Ovary (tissue), 9 donors: ENCODE results near the gene HOOK2. TPM values are rescaled to one million over a fixed set of nuclear protein-coding genes. Genes with fewer than 3 reads are reported as not detected.

Source experiments
- DNase-seq, 5 donors: peaks; one replicate each; pipeline ENCODE4 v3.0.0-alpha.2; 2019 to 2020
- H3K27ac ChIP-seq, 2 donors: fragments of 200-600 bp; one replicate each; pipeline versions ENCODE4 v1.5.1 to v1.8.0; 2019 to 2022
- H3K27me3 ChIP-seq: fragments of 200-600 bp; one replicate; pipeline ENCODE4 v1.8.0; 2022
- H3K36me3 ChIP-seq: fragments of 200-600 bp; sonication (generic); one replicate; pipeline ENCODE4 v1.5.1; 2019
- H3K4me1 ChIP-seq: one replicate; pipeline ENCODE4 v1.8.1; 2013; ENCODE audit warnings: mild to moderate bottlenecking, moderate library complexity; ENCODE audit not compliant: insufficient read depth
- H3K4me3 ChIP-seq: fragments of 200-600 bp; sonication (generic); one replicate; pipeline ENCODE4 v1.5.1; 2017
- H3K9me3 ChIP-seq, 2 donors: fragments of 200-600 bp in 1 of 2; sonication (generic) in 1 of 2; one replicate each; pipeline versions ENCODE4 v1.5.1 to v1.8.1; 2013 to 2019; ENCODE audit warnings: mild to moderate bottlenecking in 1 of 2, moderate library complexity in 1 of 2
- EP300 ChIP-seq: sonication (generic); formaldehyde crosslinking; IDR thresholded peaks from one replicate; pipeline ENCODE4 v1.6.1; 2017; ENCODE audit warnings: antibody characterized with exemption
- POLR2A ChIP-seq: fragments of 450-650 bp; IDR thresholded peaks from one replicate; pipeline ENCODE4 v1.6.1; 2017; ENCODE audit warnings: antibody characterized with exemption, mild to moderate bottlenecking, moderate library complexity
- WGBS, 3 donors: extraction: QIAGEN DNeasy Blood & Tissue Kit in 1 of 3; methylation state at CpG; one replicate each; pipeline versions ENCODE4 v1.1.5 to v1.1.7; 2013 to 2017; 5-methylcytosine and 5-hydroxymethylcytosine counted together
- intact Hi-C, 4 donors: fragments of 100-400 bp; cut with DNase I; formaldehyde crosslinking; loops; one replicate each; pipeline versions ENCODE4 v1.11.0 to v1.15.1; 2022 to 2023
- polyA plus RNA-seq, 2 donors: library from polyadenylated mRNA; stranded (reverse); fragments of 200-250 nt in 1 of 2; fragments of 350-450 nt in 1 of 2; fragmentation: Illumina TruSeq in 1 of 2; extraction: RNeasy Lipid Tissue Mini Kit (QIAGEN cat#74804) in 1 of 2; gene quantifications; one replicate each; pipeline ENCODE4 v1.2.3, GENCODE V29; 2013 to 2014
- total RNA-seq, 7 donors: library from RNA; depleted of rRNA in 2 of 7; stranded (reverse); fragments of >200 nt in 2 of 7; fragmentation: NEBNext Ultra II Directional in 3 of 7; extraction: Animal tissue kit (Norgen Biotek cat#: 25700) in 3 of 7; gene quantifications; one replicate each; pipeline versions ENCODE4 v1.1.0 to v1.2.4, GENCODE V29; 2016 to 2023
- TF ChIP-seq, protein P1 (sequence below), 3 donors: fragments of 450-650 bp in 2 of 3; fragments of 200-600 bp in 1 of 3; IDR thresholded peaks; one replicate each; pipeline versions ENCODE4 v1.5.1 to v1.8.0; 2016 to 2022; ENCODE audit warnings: antibody characterized with exemption in 3 of 3, mild to moderate bottlenecking in 1 of 3
- donor health status: DM: no; HTN: no; CAD: no; lungs with moderate emphysema.
- donor health status: DM: no; HTN: no; CAD: no.
- donor health status: Bipolar disorder and iron deficiency.
- donor health status: DM: yes; HTN: yes; CAD: no.
- donor health status: DM: no; HTN: no; CAD: no.
- donor health status: DM: yes; HTN: yes; CAD: no.

The HOOK2 gene
- total and polyA plus RNA-seq, 9 donors: 12.2 to 52.2 (median 27.9) TPM

DNA sequence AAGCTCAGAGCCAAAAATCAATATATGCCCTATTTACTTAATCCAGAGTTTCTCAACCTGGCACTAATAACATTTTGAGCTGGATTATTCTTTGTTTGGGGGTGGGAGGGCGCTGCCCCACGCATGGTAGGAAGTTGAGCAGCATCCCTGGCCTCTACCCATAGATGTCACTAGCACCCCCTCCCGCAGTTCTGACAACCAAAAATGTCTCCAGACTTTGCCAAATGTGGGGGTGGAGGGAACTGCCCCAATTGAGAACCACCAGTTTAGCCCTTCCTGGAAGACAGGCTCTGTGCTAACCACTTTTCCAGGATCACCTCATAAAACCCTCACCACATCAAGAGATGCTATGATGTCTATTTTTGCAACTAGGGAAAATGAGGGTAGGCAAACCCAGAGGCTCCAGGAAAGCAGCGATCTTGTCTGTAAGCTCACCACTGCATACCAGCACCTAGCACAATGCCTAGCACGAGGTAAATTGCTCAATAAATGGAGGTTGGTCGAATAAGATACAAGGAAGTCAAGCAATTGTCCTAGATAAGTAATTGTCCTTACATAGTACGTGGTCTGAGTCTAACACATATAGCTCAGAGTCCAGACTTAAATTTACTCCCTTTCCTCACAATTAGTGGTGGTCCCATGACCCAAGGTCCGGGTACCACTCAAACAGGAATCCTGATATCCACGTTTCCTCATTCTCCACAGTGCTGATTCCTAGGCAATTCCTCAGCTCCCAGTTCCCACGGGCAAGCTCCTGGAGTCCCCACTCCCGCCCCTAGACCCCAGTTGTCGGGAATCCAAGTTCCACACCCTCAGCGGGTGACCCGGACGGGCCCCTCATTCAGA is 41.8 kb downstream of the HOOK2 start:
- Histone ChIP-seq H3K27me3 (no peaks in the 10 kb centered on the region), H3K36me3 (no peaks in the 10 kb centered on the region), H3K4me1 (peaks cover 17% of the 10 kb centered on the region), H3K9me3 (no peaks in the 10 kb centered on the region), H3K27ac (peak overlapping the region; percentile 66 to 88), H3K4me3 (peak overlapping the region; percentile 78)
- TF ChIP-seq POLR2A (no peak), EP300 (no peak)
- TF ChIP-seq, protein P1, sequence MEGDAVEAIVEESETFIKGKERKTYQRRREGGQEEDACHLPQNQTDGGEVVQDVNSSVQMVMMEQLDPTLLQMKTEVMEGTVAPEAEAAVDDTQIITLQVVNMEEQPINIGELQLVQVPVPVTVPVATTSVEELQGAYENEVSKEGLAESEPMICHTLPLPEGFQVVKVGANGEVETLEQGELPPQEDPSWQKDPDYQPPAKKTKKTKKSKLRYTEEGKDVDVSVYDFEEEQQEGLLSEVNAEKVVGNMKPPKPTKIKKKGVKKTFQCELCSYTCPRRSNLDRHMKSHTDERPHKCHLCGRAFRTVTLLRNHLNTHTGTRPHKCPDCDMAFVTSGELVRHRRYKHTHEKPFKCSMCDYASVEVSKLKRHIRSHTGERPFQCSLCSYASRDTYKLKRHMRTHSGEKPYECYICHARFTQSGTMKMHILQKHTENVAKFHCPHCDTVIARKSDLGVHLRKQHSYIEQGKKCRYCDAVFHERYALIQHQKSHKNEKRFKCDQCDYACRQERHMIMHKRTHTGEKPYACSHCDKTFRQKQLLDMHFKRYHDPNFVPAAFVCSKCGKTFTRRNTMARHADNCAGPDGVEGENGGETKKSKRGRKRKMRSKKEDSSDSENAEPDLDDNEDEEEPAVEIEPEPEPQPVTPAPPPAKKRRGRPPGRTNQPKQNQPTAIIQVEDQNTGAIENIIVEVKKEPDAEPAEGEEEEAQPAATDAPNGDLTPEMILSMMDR (IDR thresholded peaks at IDR 0.05): no peak
- WGBS, 3 donors: 1 to 2% (median 2%) methylated on average over 15 of the region's 15 CpGs
- DNase-seq: no peak
- intact Hi-C loops: no loop called here

- intact Hi-C loops: no loop called here
Observed at GRCh38 chr19:12731337-12731736, 44.0 kb downstream of the HOOK2 start.

DNA sequence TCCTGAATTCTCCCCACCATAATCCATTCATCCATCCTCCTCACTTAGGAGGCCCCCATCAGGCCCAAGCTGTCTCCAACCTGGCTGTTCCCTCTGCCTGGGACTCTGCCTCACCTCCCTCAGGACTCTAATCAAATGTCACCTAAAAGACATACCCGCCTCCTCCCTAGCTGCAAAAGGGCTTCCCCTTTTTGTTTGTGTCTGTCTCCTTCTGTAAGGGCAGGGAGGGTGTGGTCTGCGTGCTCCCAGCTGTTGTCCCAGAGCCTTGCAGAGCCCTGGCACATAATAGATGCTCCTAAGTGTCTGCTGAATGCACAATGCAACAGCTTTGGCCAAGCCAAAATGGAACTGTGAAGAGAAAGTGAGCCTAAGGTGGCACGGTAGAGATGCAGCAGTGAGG is 45.3 kb downstream of the HOOK2 start:
- 64 to 81% (median 65%) methylated on average over 3 of the region's 3 CpGs for WGBS, 3 donors
- intact Hi-C loops: no loop called here
- Histone ChIP-seq H3K4me1 (peaks cover 11% of the 10 kb centered on the region), H3K36me3 (no peaks in the 10 kb centered on the region), H3K27me3 (no peaks in the 10 kb centered on the region), H3K9me3 (no peaks in the 10 kb centered on the region), H3K27ac (no peak overlapping the region), H3K4me3 (no peak overlapping the region)
- no peak for DNase-seq
- TF ChIP-seq, protein P1 (IDR thresholded peaks at IDR 0.05): no peak

More at GRCh38 chr19:12731337-12731736, 44.0 kb downstream of the HOOK2 start:
- H3K4me1 ChIP-seq: peaks cover 11% of the 10 kb centered on the region
- TF ChIP-seq POLR2A: no peak
- TF ChIP-seq, protein P1 (IDR thresholded peaks at IDR 0.05): no peak
- TF ChIP-seq EP300: no peak
- no peak overlapping the region for H3K27ac ChIP-seq
- no peak overlapping the region for H3K4me3 ChIP-seq
- DNase-seq: no peak
- WGBS, 3 donors: 84 to 88% (median 88%) methylated on average over 23 to 24 of the region's 24 CpGs
- H3K27me3 ChIP-seq: no peaks in the 10 kb centered on the region
- no peaks in the 10 kb centered on the region for H3K36me3 ChIP-seq
- no peaks in the 10 kb centered on the region for H3K9me3 ChIP-seq

GRCh38 chr19:12727745-12728433 is 47.5 kb downstream of the HOOK2 start:
- 90 to 96% (median 92%) methylated on average over 9 of the region's 9 CpGs for WGBS, 3 donors
- intact Hi-C loops: no loop called here

More at GRCh38 chr19:12727745-12728433, 47.5 kb downstream of the HOOK2 start:
- H3K9me3 ChIP-seq: no peaks in the 10 kb centered on the region
- H3K4me1 ChIP-seq: peaks cover 7% of the 10 kb centered on the region
- TF ChIP-seq EP300 (no peak), POLR2A (no peak)
- TF ChIP-seq, protein P1 (IDR thresholded peaks at IDR 0.05): no peak
- no peak overlapping the region for H3K27ac ChIP-seq
- no peak overlapping the region for H3K4me3 ChIP-seq
- no peaks in the 10 kb centered on the region for H3K36me3 ChIP-seq
- no peak for DNase-seq
- no peaks in the 10 kb centered on the region for H3K27me3 ChIP-seq
